GM12892 (cell line): Measurements from ENCODE around the gene WDR70.

ENCODE experiments used
- POLR2AphosphoS5 ChIP-seq: IDR thresholded peaks from 2 replicates; pipeline ENCODE4 v1.6.1; 2011; ENCODE audit warnings: low read depth, low read length, control low read depth
- TAF1 ChIP-seq: IDR thresholded peaks from 2 replicates; pipeline ENCODE4 v1.6.1; 2011; ENCODE audit warnings: low read depth, mild to moderate bottlenecking, control low read depth, low read length, borderline replicate concordance

- TF ChIP-seq POLR2AphosphoS5 (no peak), TAF1 (no peak)
These were observed 249.8 kb downstream of the WDR70 start for GRCh38 chr5:37628876-37629275.
